NCI-H345 treated with DMSO at 0.1 percent for 48 hours (cell line): Measurements from ENCODE around the gene SLC16A8.

Source experiments
- DNase-seq: peaks from one replicate; lab custom pipeline; 2025; ENCODE audit not compliant: unreplicated experiment; lab: John Stamatoyannopoulos, UW

SLC16A8 gene

GRCh38 chr22:38112381-38112780, 28.4 kb upstream of the SLC16A8 start:
- no peak for DNase-seq

GRCh38 chr22:38111925-38112355, 28.0 kb upstream of the SLC16A8 start:
- no peak for DNase-seq

- no peak for DNase-seq
Observed at GRCh38 chr22:38110863-38111852, 27.2 kb upstream of the SLC16A8 start.

GRCh38 chr22:38110008-38110862, 26.3 kb upstream of the SLC16A8 start, which contains the start of gene BAIAP2L2:
Gene BAIAP2L2, minus strand, starts transcription at chr22:38110684. Its CDS starts 159 bp downstream, at chr22:38110525.
- no peak for DNase-seq

GRCh38 chr22:38109371-38110001, 25.5 kb upstream of the SLC16A8 start:
- DNase-seq, result no peak

- no peak for DNase-seq
Observed at GRCh38 chr22:38108561-38109319, 24.8 kb upstream of the SLC16A8 start.

GRCh38 chr22:38107692-38108515, 23.9 kb upstream of the SLC16A8 start:
- no peak for DNase-seq

- no peak for DNase-seq
Observed at GRCh38 chr22:38106814-38107578, 23.0 kb upstream of the SLC16A8 start.

- DNase-seq, result no peak
Observed at GRCh38 chr22:38104084-38104483, 20.1 kb upstream of the SLC16A8 start.

GRCh38 chr22:38103641-38104040, 19.7 kb upstream of the SLC16A8 start:
- DNase-seq, result no peak

- no peak for DNase-seq
Observed at GRCh38 chr22:38098410-38099249, 14.6 kb upstream of the SLC16A8 start.

GRCh38 chr22:38097557-38098409, 13.8 kb upstream of the SLC16A8 start:
- DNase-seq, result no peak

GRCh38 chr22:38097058-38097457, 13.1 kb upstream of the SLC16A8 start:
- no peak for DNase-seq

GRCh38 chr22:38089474-38089851, 5.5 kb upstream of the SLC16A8 start:
- DNase-seq, result no peak

- no peak for DNase-seq
Observed at GRCh38 chr22:38088629-38089473, 4.9 kb upstream of the SLC16A8 start.

- DNase-seq, result no peak
Observed at GRCh38 chr22:38087855-38088254, 3.9 kb upstream of the SLC16A8 start.
